COLO668 (cell line): ENCODE data around the gene SHE.
A peak's percentile ranks its signal among the peaks of the same experiment; 100 is the strongest.
"Not testable (repeated sequence)": the region's sequence is repeated elsewhere in the genome, so short reads cannot be mapped to it uniquely, and the experiment has no call there.

ENCODE experiments used
- DNase-seq: peaks from one replicate; lab custom pipeline; 2025; ENCODE audit not compliant: unreplicated experiment; lab: John Stamatoyannopoulos, UW

SHE gene

DNA sequence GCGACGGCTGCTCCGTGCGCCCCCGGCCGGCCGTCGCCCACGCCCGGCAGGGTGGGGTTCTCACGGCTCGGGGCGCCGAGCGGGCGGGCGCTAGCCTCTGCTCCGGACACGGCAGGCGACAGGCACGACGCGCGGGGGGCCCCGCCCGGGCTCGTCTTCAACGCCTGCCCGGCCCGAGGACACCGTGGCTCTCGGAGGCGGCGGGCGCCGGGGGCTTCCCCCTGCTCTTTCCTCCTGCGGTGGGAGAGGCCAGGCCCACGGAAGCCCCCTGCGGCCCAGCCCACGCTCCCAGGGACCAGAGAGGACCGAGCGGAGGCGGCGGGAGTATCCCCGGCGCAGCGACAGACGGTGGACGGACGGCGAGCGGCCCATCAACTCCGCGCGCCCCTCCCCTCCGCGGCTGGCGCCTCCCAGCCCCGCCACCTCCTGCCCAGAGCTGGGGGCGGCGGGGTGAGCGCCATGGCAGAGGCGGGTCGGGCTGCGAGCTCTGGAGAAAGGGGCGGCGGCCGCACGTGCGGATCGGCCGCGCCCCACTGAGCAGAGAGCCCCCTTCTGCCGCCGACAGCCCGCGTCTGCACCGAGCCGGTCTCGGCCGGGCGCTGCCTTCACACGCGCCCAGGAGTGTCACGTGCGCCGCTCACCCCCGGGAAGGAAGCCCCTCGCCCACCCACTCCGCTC, at the start of gene SHE, which contains the start of gene TDRD10:
Gene SHE, minus strand, starts transcription at position 347 of the 678 bp plus-strand sequence. CDS start 386 bp downstream, outside the sequence.
Gene TDRD10, plus strand, starts transcription at position 154 of the 678 bp plus-strand sequence. CDS start 4,685 bp downstream, outside the sequence.
- no peak for DNase-seq

DNA sequence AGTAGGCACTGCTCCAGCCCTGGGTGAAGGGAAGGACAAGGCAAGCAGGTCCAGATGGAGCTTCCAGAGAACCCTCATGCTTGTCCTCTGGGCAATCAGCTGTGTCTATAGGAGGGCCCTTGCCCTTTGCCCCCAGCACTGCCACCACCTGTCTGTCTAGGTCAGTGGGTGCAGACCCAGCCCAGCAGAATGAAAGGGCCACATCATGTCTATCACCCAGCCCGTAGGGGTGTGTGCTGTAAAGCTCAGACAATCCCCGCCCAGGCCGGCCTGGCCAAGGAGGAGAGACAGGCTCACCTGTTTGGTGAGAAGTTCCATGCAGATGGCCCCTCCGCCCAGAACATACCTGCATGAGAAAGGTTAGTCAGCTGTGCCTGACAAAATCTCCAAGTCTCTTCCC, 49.3 kb upstream of the SHE start:
- no peak for DNase-seq

DNA sequence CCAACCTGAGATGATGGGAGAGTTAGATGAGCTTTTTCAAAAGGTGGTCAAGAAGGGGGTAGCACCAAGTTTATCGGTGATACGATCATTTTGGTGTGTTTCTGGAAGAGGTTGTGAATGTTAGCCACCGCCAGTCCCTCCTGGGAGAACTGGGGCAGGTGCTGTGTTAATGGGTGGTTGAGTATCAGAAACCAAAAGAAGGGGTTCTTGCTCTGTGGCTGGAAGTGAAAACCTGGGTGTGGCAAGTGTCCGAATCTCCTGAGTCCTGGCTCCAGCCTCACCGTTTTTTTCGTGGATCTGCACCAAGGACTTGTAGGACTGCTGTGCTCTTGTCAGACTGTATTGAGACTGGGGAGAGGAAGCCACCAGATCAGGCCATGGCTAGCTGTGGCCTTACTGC, 48.4 kb upstream of the SHE start:
- no peak for DNase-seq

DNA sequence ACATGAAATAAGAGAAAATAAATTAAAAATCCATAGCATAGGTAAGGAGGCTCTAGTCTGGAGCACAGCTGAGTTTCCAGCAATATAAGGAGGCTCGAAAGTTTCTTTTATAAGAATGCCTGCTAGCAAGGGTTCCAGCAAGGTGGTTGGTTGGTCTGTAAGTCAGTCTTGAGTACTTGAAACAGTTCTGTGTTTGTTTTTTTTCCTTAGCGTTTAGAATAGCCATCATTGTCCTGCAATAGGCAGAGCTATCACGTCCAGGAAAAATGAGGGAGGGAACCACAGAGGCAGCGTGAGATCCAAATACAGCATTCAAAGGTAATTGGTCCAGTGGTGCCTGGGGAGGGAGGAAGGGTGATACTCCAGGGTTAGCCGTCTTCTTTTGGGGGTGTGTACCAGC, 47.9 kb upstream of the SHE start:
- DNase-seq = no peak

DNA sequence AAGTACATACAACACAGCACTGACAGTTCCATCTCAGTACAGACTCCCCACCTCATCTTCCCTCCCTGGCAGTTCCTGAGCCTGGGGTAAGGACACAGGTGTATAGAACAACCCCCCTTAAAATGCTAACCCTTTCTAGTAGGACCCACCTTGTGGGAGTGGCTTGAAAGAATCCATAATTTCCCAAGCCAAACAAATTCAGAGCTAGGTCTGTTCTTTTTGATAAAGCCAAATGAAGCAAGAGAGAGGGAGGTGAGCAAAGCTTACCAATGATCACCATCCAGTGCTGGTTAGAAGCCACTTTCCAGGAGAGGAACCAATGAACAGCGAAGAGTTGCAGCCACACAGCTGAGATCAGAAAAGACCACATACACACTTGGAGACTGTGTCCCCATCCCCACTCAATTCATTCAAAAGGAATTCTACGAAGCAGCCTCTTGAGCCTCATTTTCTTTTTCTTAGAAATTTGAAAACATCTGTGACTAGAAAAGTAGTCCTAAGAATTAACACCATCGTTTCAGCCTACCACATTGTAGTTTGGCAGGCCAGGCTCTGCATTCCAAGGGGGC, 47.1 kb upstream of the SHE start:
- no peak for DNase-seq

GRCh38 chr1:154548028-154548427, 45.8 kb upstream of the SHE start:
- DNase-seq = no peak

DNA sequence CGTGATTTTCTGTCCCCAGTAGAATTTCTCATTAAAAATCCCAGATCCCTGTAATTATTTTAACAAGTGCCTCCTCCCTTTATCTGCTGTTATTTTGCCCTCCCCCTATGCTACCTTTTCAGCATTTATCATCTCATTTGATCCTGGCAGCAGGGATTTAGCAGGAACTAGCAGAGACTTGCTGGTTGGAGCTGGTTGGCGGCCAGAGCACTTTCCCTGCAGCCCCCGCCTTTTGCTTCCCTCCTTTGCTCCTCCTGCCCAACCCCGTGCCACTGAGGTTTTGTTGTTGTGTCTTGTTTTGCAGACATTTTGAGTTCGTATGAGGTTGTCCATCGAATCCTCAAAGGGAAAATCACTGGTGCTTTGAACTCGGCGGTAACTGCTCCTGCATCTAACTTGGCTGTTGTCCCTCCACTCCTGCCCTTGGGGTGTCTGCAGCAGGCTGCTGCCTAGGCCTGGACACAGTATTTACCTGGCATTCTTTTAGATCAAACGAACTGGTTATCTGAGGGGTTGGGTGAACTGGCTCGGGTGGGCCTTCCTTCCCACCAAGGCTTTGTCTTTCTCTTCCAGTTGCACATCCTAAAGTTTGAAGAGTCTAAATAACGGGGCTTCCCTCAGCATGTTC, 45.0 kb upstream of the SHE start:
- no peak for DNase-seq

DNA sequence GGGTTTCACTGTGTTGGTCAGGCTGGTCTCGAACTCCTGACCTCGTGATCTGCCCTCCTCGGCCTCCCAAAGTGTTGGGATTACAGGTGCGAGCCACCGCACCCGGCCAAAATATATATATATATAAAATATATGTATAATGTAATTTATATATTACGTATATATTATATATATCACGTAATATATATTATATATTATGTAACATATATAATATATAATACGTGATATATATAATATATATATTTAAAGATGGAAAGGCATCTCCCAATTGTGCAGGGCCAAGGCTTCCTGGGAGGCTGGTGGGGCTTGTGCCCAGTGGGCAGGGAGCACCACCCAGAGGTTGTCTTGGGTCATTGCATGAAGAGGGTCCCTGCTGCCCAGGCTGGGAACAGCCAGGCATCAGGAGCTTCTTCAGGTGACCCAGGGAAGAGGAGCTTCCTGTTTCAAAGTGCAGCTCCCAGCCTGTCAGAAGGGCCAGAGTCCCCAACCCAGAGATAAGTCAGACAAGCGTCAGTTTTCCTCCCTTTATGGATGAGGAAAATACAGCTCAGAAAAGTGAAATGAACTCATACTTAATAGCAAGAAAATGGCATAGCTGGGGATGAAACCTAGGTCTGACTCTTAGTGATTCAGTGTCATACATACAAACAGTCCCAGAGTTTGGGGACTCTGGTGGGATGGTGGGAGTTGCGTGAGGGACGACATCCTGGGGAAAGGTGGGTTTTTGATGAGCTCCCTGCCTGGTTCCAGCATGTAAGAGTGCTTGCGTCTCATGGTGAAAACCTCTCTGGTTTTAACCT, 44.3 kb upstream of the SHE start:
- peak; percentile 70 for DNase-seq

- DNase-seq = no peak
These were observed 39.0 kb upstream of the SHE start for GRCh38 chr1:154541231-154541630.

DNA sequence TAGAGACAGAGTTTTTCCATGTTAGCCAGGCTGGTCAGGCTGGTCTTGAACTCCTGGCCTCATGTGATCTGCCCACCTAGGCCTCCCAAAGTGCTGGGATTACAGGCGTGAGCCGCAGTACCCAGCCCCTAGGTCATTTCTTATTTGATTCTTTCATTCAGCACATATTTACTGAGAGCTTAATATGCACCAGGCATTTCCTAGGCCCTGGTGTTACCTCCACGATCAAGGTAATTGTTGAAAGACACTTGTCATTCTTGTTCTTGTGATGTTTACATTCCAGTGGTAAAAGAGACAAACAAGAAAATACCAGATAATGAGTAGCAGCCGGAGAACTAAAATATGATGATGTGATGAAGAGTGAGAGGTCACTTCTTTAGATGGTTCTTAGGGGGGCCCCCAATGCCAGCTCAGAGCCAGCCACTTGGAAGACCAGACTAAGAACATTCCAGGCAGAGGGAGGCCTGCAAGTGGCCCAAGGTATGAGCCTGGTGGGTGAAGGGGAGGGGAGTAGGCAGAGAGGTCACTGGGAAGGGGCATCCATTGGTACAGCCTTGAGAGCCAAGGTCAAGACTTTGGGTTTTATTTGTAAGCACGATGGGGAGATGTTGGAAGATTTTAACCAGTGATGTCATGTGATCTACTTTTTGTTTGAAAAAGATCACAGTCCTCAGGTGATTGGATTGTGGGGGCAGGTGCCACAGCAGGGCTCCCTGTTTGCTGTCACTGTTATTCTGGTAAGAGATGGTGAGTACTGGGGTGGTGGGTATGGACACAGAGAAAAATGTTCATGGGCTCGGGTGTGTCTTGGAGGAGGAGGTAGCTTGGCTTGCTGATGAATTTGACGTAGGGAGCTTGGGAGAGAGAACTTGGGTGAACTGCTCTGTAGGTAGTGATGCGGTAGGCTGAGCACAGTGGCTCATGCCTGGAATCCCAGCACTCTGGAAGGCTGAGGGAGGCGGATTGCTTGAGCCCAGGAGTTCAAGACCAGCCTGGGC, 37.6 kb upstream of the SHE start:
- DNase-seq = no peak

DNA sequence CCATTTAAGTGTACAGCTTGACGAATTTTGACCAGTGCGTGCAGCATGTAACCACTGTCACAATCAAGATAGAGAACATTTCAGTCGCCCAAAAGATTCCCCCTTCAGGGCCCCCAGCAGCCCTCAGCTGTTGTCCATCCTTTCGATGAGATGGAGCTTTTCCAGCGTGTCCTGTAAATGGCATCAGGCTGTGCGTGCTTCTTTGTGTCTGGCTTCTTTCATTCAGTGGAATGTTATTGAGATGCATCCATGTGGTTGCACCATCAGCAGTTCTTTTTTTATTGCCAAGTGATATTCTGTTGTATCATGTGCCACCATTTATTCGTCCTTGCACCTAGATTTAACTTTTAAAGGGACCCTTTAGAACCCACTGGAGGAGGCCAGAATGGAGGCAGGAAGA, 34.4 kb upstream of the SHE start:
- DNase-seq = no peak

DNA sequence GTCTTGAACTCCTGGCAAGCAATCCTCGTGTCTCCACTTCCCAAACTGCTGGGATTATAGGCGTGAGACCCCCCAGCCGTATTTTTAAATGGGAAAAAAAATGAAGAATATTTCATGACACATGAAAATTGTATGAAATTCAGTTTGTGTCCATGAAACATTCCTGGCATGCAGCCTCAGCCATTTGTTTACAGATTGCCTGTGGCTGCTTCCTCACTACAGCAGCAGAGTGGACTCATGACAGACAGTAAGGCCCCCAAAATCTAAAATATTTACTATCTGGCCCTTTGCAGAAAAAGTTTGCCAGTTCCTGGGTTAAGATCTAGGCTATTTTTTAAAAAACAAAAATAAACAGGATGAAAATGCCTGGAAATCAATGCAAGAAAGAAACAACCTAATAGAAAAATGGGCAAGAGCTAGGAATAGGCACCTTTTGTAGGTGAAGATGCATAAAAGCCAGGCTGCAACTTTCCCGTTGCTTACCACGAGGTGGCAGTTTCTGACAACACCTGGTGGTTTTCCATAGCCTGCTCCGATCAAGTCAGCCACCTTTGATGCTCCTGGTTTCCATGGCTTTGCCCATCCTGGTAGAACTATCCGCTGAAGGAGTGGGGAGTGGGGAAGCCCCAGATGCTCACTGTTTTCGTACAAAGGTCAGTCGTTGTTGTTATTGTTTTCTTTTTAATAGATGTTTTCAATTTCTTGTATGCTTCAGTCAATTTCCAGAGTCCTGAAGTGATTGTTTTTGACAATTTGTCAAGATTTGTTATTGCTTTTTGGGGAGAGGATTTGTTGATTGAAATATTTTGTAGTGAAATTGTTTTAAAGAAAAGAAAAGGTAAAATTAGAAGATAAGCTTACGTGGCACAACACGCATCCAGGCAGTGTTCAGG, 32.0 kb upstream of the SHE start:
- DNase-seq = peak; percentile 51

DNA sequence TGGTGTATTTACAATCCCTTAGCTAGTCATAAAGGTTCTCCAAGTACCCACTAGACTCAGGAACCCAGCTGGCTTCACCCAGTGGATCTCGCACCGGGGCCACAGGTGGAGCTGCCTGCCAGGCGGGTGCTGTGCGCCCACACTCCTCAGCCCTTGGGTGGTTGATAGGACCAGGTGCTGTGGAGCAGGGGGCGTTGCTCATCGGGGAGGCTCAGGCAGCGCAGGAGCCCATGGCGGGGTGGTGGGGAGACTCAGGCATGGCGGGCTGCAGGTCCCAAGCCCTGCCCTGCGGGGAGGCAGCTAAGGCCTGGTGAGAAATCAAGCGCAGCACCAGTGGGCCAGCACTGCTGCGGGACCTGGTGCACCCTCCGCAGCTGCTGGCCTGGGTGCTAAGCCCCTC, 29.7 kb upstream of the SHE start:
- not testable (repeated sequence) for DNase-seq

DNA sequence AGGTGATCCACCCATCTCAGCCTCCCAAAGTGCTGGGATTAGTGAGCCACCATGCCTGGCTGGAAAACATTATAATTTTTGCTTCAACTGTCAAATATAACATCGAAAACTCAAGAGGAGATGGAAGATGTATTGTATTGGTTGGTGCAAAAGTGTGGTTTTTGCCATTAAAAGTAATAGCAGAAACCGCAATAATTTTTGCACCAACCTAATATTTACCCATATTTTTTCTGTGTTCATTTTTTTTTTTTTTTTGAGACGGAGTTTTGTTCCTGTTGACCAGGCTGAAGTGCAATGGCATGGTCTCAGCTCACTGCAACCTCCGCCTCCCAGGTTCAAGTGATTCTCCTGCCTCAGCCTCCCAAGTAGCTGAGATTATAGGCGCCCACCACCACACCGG, 27.1 kb upstream of the SHE start:
- DNase-seq = no peak

DNA sequence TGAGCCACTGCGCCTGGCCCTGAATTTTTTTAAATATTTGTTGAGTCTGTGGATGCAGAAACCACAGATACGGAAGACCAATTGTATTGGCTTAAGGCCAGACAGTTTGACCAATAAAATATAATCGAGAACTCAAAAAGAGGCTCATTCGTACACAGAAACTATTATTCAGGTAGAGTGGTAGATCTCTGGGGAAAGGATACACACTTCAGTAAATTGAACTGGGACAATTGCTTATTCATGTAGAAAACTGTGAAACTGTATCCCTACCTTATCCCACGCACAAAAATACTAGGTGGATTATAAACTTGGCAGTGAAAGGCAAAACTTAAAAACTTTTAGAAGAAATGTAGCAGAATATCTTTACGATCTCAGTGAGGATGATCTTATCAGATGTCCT, 25.0 kb upstream of the SHE start:
- no peak for DNase-seq

DNA sequence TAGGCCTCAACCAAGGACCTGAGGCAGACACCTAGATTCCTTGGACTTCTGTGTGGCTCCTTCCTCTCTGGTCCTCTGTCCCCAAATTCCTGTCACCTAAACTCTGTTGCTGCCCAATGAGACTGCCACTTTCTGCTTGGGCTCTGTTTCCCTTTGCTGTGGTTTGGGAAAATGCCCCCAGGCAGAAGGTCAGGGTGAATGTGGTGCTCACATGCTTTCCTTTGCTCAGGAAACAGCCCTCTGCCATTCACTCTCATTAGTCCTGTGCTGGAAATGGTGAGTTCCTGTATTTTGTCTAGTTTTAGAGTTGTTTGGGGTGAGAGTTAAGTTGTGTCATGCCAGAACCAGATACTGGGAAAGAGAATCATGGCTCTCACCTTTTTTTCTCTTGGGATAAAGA, 22.7 kb upstream of the SHE start:
- DNase-seq = no peak

- no peak for DNase-seq
These were observed 19.5 kb upstream of the SHE start for GRCh38 chr1:154521695-154522094.

- DNase-seq = no peak
These were observed 18.1 kb upstream of the SHE start for GRCh38 chr1:154520333-154520732.

DNA sequence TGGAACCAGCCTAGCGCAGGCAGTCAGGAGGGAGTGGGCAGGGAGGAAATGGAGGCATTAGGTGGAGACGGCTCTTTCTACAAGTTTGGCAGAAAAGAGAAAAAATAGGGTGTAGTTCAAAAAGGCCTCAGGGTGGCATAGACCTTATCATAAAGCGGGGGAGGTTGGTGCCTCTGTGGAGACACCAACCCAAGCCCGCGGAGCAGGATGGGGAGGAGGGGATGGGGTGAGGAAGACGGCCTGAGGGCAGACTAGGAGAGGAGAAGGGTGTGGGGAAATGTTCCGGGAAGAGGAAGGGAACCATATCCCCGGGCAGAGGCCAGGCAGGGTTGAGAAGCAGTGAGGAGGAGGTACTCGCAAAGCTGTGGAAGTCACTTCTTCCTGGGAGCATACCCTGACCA, 17.4 kb upstream of the SHE start:
- DNase-seq = no peak
